Body of pancreas (tissue), 4 donors: ENCODE data around the gene MTA1.

Experiments
- POLR2A ChIP-seq, 3 donors: fragments of 450-650 bp; IDR thresholded peaks; one replicate each; pipeline ENCODE4 v1.6.1; 2016; ENCODE audit warnings: antibody characterized with exemption in 3 of 3, mild to moderate bottlenecking in 2 of 3
- TF ChIP-seq, protein P1 (sequence below), 7 experiments: fragments of 450-650 bp in 4 of 7; fragments of 200-600 bp in 3 of 7; sonication (generic) in 3 of 7; IDR thresholded peaks; one replicate each; pipeline ENCODE4 v1.5.1; 2016 to 2019; ENCODE audit warnings: antibody characterized with exemption in 7 of 7

DNA sequence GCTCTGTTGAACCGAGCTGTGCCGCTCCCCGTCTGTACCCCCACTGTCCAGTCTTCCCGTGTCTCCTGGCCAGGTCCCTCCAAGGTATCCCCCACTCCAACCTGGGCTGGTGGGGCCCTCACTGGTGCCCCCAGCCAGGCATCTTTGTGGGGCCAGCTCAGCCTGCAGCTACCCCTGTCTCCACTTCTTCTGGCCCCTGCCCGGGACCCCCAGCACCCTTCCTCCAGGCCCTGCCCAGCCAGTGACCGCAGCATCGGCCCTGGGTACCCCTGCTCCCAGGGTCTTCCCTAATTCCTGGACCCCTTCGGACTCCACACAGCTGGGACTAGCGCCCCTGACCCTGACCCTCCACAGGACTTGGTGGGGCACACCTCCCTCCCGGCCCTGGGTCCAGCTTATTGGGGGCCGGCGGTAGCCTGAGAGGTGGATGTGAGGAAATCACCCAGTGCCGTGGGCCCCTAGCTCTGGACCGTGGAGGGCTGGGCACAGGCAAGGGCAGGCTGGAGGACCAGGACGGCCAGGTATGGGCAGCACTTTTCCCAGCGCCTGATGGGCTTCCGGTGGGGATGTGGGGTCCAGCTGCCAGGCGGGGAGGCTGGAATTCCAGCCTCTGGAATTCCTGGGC is 63.0 kb downstream of the MTA1 start:
- TF ChIP-seq, protein P1, sequence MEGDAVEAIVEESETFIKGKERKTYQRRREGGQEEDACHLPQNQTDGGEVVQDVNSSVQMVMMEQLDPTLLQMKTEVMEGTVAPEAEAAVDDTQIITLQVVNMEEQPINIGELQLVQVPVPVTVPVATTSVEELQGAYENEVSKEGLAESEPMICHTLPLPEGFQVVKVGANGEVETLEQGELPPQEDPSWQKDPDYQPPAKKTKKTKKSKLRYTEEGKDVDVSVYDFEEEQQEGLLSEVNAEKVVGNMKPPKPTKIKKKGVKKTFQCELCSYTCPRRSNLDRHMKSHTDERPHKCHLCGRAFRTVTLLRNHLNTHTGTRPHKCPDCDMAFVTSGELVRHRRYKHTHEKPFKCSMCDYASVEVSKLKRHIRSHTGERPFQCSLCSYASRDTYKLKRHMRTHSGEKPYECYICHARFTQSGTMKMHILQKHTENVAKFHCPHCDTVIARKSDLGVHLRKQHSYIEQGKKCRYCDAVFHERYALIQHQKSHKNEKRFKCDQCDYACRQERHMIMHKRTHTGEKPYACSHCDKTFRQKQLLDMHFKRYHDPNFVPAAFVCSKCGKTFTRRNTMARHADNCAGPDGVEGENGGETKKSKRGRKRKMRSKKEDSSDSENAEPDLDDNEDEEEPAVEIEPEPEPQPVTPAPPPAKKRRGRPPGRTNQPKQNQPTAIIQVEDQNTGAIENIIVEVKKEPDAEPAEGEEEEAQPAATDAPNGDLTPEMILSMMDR (IDR thresholded peaks at IDR 0.05), result no peak
- TF ChIP-seq POLR2A (IDR thresholded peaks at IDR 0.05), result no peak
